H1 (cell line): ENCODE results near the gene TMEM204. TPM values are rescaled to one million over a fixed set of nuclear protein-coding genes. Genes with fewer than 3 reads are reported as not detected.

ENCODE experiments used
- CTCF ChIA-PET: fragments of 300-600 bp; sonication (Branson Sonifier 250); formaldehyde crosslinking; loops from one replicate; lab custom pipeline; 2021; ENCODE audit not compliant: partially characterized antibody; lab: Charles Lee
- POLR2A ChIA-PET: fragments of 300-600 bp; sonication (Branson Sonifier 250); formaldehyde crosslinking; loops from one replicate; lab custom pipeline; 2021; ENCODE audit warnings: inconsistent platforms; ENCODE audit not compliant: partially characterized antibody; lab: Charles Lee
- DNase-seq, 2 experiments: peaks; one replicate each; pipeline versions ENCODE4 v3.0.0 to v3.0.0-alpha.2; 2010 to 2022; ENCODE audit warnings: low spot score in 2 of 2, low read depth in 1 of 2, mixed read lengths in 1 of 2
- FAIRE-seq: peaks from 2 replicates; lab custom pipeline; 2011; peaks lifted over from hg19 to GRCh38; lab: Jason Lieb, UNC
- H2AFZ ChIP-seq: 2 replicates; pipeline ENCODE4 v1.8.1; 2012; ENCODE audit warnings: low read length, inconsistent platforms
- H2AK5ac ChIP-seq: 2 replicates; pipeline ENCODE4 v1.6.1; 2013; ENCODE audit warnings: low read depth, low read length
- H2BK120ac ChIP-seq: replicated peaks from 2 replicates; pipeline ENCODE3; 2013; ENCODE audit warnings: low read depth, low read length, inconsistent platforms
- H2BK12ac ChIP-seq: 2 replicates; pipeline ENCODE4 v1.6.1; 2013; ENCODE audit warnings: low read depth, low read length
- H2BK15ac ChIP-seq: 2 replicates; pipeline ENCODE4 v1.6.1; 2013; ENCODE audit warnings: low read length
- H2BK20ac ChIP-seq: 2 replicates; pipeline ENCODE4 v1.6.1; 2013; ENCODE audit warnings: low read length
- H2BK5ac ChIP-seq: 2 replicates; pipeline ENCODE4 v1.6.1; 2013; ENCODE audit warnings: low read depth, low read length
- H3K14ac ChIP-seq: 2 replicates; pipeline ENCODE4 v1.6.1; 2013; ENCODE audit warnings: inconsistent platforms; ENCODE audit not compliant: insufficient read length
- H3K18ac ChIP-seq: 2 replicates; pipeline ENCODE4 v1.6.1; 2013; ENCODE audit warnings: low read length; ENCODE audit errors: extremely low read depth
- H3K23ac ChIP-seq: 2 replicates; pipeline ENCODE4 v1.6.1; 2013; ENCODE audit warnings: inconsistent platforms; ENCODE audit not compliant: insufficient read length
- H3K23me2 ChIP-seq: 2 replicates; pipeline ENCODE4 v1.6.1; 2013; ENCODE audit warnings: low read depth, low read length
- H3K27ac ChIP-seq: 2 replicates; pipeline ENCODE4 v1.6.1; 2011; ENCODE audit warnings: low read depth, low read length, inconsistent platforms
- H3K27me3 ChIP-seq, 4 experiments: replicated peaks in 1 of 4; 1 replicate in 1 of 4; 2 replicates in 3 of 4; pipeline versions ENCODE4 v1.6.1 to v1.8.1; 2011 to 2013; ENCODE audit warnings: low read length in 3 of 4, mild to moderate bottlenecking in 3 of 4, inconsistent platforms in 2 of 4, mixed read lengths in 2 of 4, moderate library complexity in 1 of 4; ENCODE audit not compliant: control insufficient read depth in 3 of 4, insufficient read depth in 3 of 4; ENCODE audit errors: extremely low read depth in 1 of 4
- H3K36me3 ChIP-seq, 4 experiments: 2 replicates each; pipeline versions ENCODE4 v1.6.1 to v1.8.1; 2011 to 2013; ENCODE audit warnings: mild to moderate bottlenecking in 4 of 4, low read length in 3 of 4, moderate library complexity in 2 of 4, control low read depth in 1 of 4, inconsistent platforms in 1 of 4; ENCODE audit not compliant: insufficient read depth in 4 of 4, control insufficient read depth in 2 of 4
- H3K4ac ChIP-seq: replicated peaks from 2 replicates; pipeline ENCODE3; 2013; ENCODE audit warnings: low read length, low read depth, mixed read lengths, inconsistent platforms; ENCODE audit not compliant: insufficient read length
- H3K4me1 ChIP-seq, 4 experiments: replicated peaks in 1 of 4; 1 replicate in 1 of 4; 2 replicates in 3 of 4; pipeline versions ENCODE4 v1.6.1 to v1.8.1; 2011 to 2013; ENCODE audit warnings: low read length in 3 of 4, inconsistent platforms in 2 of 4, mixed read lengths in 1 of 4; ENCODE audit not compliant: insufficient read depth in 4 of 4, control insufficient read depth in 3 of 4
- H3K4me2 ChIP-seq, 2 experiments: 2 replicates each; pipeline versions ENCODE4 v1.6.1 to v1.8.1; 2011 to 2013; ENCODE audit warnings: low read depth in 2 of 2, low read length in 2 of 2, control low read depth in 1 of 2, inconsistent platforms in 1 of 2, mild to moderate bottlenecking in 1 of 2; ENCODE audit not compliant: insufficient read depth in 1 of 2
- H3K4me3 ChIP-seq, 4 experiments: fragments of 200-600, 300-600 bp in 1 of 4; sonication (generic), shearing (Covaris generic), sonication (Bioruptor Twin) in 1 of 4; 2 replicates each; pipeline versions ENCODE4 v1.5.1 to v1.8.1; 2011 to 2016; ENCODE audit warnings: low read length in 4 of 4, low read depth in 3 of 4, control low read depth in 2 of 4, inconsistent platforms in 2 of 4, mild to moderate bottlenecking in 2 of 4, mixed read lengths in 1 of 4, moderate library complexity in 1 of 4; ENCODE audit not compliant: insufficient read depth in 2 of 4; ENCODE audit errors: extremely low read depth in 1 of 4
- H3K56ac ChIP-seq: replicated peaks from 2 replicates; pipeline ENCODE3; 2013; ENCODE audit warnings: low read depth, mild to moderate bottlenecking, mixed read lengths, low read length, inconsistent platforms; ENCODE audit not compliant: insufficient read length
- H3K79me1 ChIP-seq: 2 replicates; pipeline ENCODE4 v1.6.1; 2013; ENCODE audit warnings: low read depth, low read length, control low read depth
- H3K79me2 ChIP-seq, 2 experiments: 2 replicates each; pipeline versions ENCODE4 v1.6.1 to v1.8.1; 2012 to 2013; ENCODE audit warnings: low read length in 2 of 2, mild to moderate bottlenecking in 2 of 2, inconsistent platforms in 1 of 2; ENCODE audit not compliant: insufficient read depth in 2 of 2, control insufficient read depth in 1 of 2
- H3K9ac ChIP-seq, 4 experiments: replicated peaks in 1 of 4; 1 replicate in 1 of 4; 2 replicates in 3 of 4; pipeline versions ENCODE4 v1.6.1 to v1.8.1; 2011 to 2013; ENCODE audit warnings: low read depth in 3 of 4, low read length in 3 of 4, control low read depth in 2 of 4, mild to moderate bottlenecking in 2 of 4, moderate library complexity in 2 of 4, inconsistent platforms in 1 of 4; ENCODE audit errors: extremely low read depth in 1 of 4
- H3K9me3 ChIP-seq, 2 experiments: 2 replicates each; pipeline versions ENCODE4 v1.6.1 to v1.8.1; 2012 to 2013; ENCODE audit warnings: mild to moderate bottlenecking in 2 of 2, moderate library complexity in 2 of 2, control low read depth in 1 of 2, inconsistent platforms in 1 of 2, low read depth in 1 of 2, low read length in 1 of 2, mixed read lengths in 1 of 2; ENCODE audit not compliant: insufficient read depth in 2 of 2
- H4K20me1 ChIP-seq, 2 experiments: replicated peaks in 1 of 2; 2 replicates each; pipeline versions ENCODE3 to v1.8.1; 2011 to 2013; ENCODE audit warnings: inconsistent platforms in 2 of 2, low read length in 2 of 2, mild to moderate bottlenecking in 1 of 2; ENCODE audit not compliant: insufficient read depth in 2 of 2, control insufficient read depth in 1 of 2
- H4K5ac ChIP-seq: 2 replicates; pipeline ENCODE4 v1.6.1; 2013; ENCODE audit warnings: low read length, low read depth, mixed read lengths, inconsistent platforms; ENCODE audit not compliant: insufficient read length
- H4K8ac ChIP-seq: 2 replicates; pipeline ENCODE4 v1.8.0; 2013; ENCODE audit warnings: mild to moderate bottlenecking, moderate library complexity, low read length, inconsistent platforms; ENCODE audit not compliant: insufficient read depth; ENCODE audit errors: extremely low read depth
- H4K91ac ChIP-seq: replicated peaks from 2 replicates; pipeline ENCODE3; 2013; ENCODE audit warnings: low read length, mixed read lengths, inconsistent platforms; ENCODE audit not compliant: insufficient read length
- HDAC6 ChIP-seq: IDR thresholded peaks from one replicate; pipeline ENCODE4 v1.7.1; 2012; ENCODE audit warnings: low read depth, mild to moderate bottlenecking, inconsistent platforms, low read length, moderate library complexity
- POLR2AphosphoS5 ChIP-seq: IDR thresholded peaks from 2 replicates; pipeline ENCODE4 v1.6.1; 2011; ENCODE audit warnings: low read depth, low read length
- SP2 ChIP-seq: IDR thresholded peaks from 2 replicates; pipeline ENCODE4 v1.6.1; 2012; ENCODE audit warnings: mild to moderate bottlenecking, low read length, inconsistent platforms
- WGBS, 2 experiments: shearing (Covaris generic) in 1 of 2; methylation state at CpG; one replicate each; pipeline versions ENCODE4 v1.1.6 to v1.1.7; 2013 to 2015; ENCODE audit warnings: low lambda C conversion rate in 2 of 2, mixed read lengths in 2 of 2, inconsistent platforms in 1 of 2, low coverage in 1 of 2, missing lambda C conversion rate in 1 of 2; ENCODE audit not compliant: insufficient replicate concordance in 2 of 2, insufficient coverage in 1 of 2, insufficient read length in 1 of 2; ENCODE audit errors: extremely low coverage in 1 of 2, missing lambda C conversion rate in 1 of 2; 5-methylcytosine and 5-hydroxymethylcytosine counted together
- polyA plus RNA-seq, 7 experiments: library from polyadenylated mRNA; depleted of rRNA in 3 of 7; stranded (reverse) in 5 of 7; unstranded in 2 of 7; fragments of >200 nt in 5 of 7; fragments of 200-250 nt in 2 of 7; gene quantifications; 1 replicate in 5 of 7; 2 replicates in 1 of 7; 4 replicates in 1 of 7; pipeline versions ENCODE4 v1.2.1 to v1.2.3, GENCODE V29; 2011 to 2013; ENCODE audit warnings: missing spikeins in 2 of 7, mixed read lengths in 2 of 7
- total RNA-seq: library from RNA; stranded (reverse); fragmentation: NEBNext Ultra II Directional; extraction: Animal tissue kit (Norgen Biotek cat#: 25700); gene quantifications from 2 replicates; pipeline ENCODE4 v1.2.1, GENCODE V29; 2021

TMEM204 gene
- total and polyA plus RNA-seq, 2 of the 8 experiments (the other 6 are each of a cell fraction or from before 2014, with no cell fraction given) = not detected

DNA sequence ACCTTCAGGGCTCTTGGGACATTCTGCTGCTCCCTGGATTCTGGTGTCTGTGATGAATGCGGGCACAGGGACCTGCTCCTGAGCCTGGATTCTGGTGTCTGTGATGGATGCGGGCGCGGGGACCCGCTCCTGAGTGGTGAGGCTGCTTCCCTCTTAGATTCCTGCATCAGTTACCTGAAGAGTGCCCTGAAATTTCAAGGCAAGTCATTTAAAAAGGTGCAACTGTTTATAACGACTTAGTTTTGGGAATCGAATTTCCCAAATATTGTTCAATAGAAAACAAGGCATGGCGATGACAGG, 7.0 kb downstream of the TMEM204 start:
- H4K91ac ChIP-seq = no peak overlapping the region
- no peak overlapping the region for H2BK20ac ChIP-seq
- H3K4ac ChIP-seq = no peak overlapping the region
- H2BK15ac ChIP-seq = no peak overlapping the region
- no peaks in the 10 kb centered on the region for H3K36me3 ChIP-seq
- no peaks in the 10 kb centered on the region for H3K9me3 ChIP-seq
- ChIA-PET POLR2A (interaction anchor here (1.8 kb wide), 1 partner anchor 28 kb away, joined by 4 read pairs; no protein-coding TSS in a partner anchor), CTCF (interaction anchor here (1.4 to 2.2 kb wide), 2 partner anchors 9 to 18 kb away, joined by 3 to 8 read pairs; no protein-coding TSS in a partner anchor)
- no peak overlapping the region for H2AFZ ChIP-seq
- H3K4me2 ChIP-seq = no peak overlapping the region
- no peak overlapping the region for H2BK12ac ChIP-seq
- FAIRE-seq = no peak
- H2AK5ac ChIP-seq = no peak overlapping the region
- H3K18ac ChIP-seq = no peak overlapping the region
- DNase-seq = no peak
- no peak overlapping the region for H4K5ac ChIP-seq
- no peaks in the 10 kb centered on the region for H3K27me3 ChIP-seq
- H3K27ac ChIP-seq = no peak overlapping the region
- no peak overlapping the region for H4K8ac ChIP-seq
- H3K79me1 ChIP-seq = no peaks in the 10 kb centered on the region
- no peaks in the 10 kb centered on the region for H3K23me2 ChIP-seq
- H3K9ac ChIP-seq = no peak overlapping the region
- no peak overlapping the region for H2BK120ac ChIP-seq
- H2BK5ac ChIP-seq = no peak overlapping the region
- H4K20me1 ChIP-seq = peaks cover 2 to 7% of the 10 kb centered on the region in 2 experiments
- H3K79me2 ChIP-seq = no peaks in the 10 kb centered on the region
- H3K4me1 ChIP-seq = no peaks in the 10 kb centered on the region
- no peak overlapping the region for H3K23ac ChIP-seq
- 90% methylated on average over 8 of the region's 8 CpGs; no CpG with 5 or more reads in 1 of the 2 experiments for WGBS, 2 experiments
- no peak overlapping the region for H3K56ac ChIP-seq
- H3K14ac ChIP-seq = no peak overlapping the region
- no peak overlapping the region for H3K4me3 ChIP-seq
- no peak for TF ChIP-seq POLR2AphosphoS5
- TF ChIP-seq HDAC6 = no peak
- TF ChIP-seq SP2 = no peak
